ENCODE measurements around the gene TRIM34. TPM values are rescaled to one million over a fixed set of nuclear protein-coding genes. Genes with fewer than 3 reads are reported as not detected.
A peak's percentile ranks its signal among the peaks of the same experiment; 100 is the strongest.

TRIM34 gene
- total RNA-seq, 4 donors from 2014 or later: 5.0 to 8.4 (median 7.2) TPM

DNA sequence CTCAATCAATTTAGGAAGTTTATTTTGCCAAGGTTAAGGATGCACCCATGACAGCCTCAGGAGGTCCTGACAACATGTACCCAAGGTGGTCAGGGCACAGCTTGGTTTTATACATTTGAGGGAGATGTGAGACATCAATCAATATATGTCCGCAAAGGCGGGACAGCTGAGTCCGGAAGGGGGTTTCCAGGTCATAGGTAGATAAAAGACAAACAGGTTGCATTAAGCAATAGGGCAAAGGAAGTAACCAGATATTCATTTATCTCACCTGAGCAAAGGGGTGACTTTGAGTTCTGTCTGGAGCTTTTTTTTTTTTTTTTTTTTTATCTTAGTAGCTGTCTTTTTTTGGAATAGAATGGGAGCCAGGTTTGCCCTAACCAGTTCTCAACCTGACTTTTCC, 2.0 kb upstream of the TRIM34 start:
- Histone ChIP-seq H3K36me3 (no peaks in the 10 kb centered on the region), H3K27me3 (no peaks in the 10 kb centered on the region), H3K4me1 (peaks cover 42% of the 10 kb centered on the region), H3K9me3 (no peaks in the 10 kb centered on the region), H3K4me3 (no peak overlapping the region), H3K27ac (no peak overlapping the region)
- no peak for TF ChIP-seq POLR2AphosphoS5 (IDR thresholded peaks at IDR 0.05)
- no peak for TF ChIP-seq EP300 (IDR thresholded peaks at IDR 0.05)
- TF ChIP-seq POLR2A (IDR thresholded peaks at IDR 0.05): no peak
- TF ChIP-seq, protein P1, sequence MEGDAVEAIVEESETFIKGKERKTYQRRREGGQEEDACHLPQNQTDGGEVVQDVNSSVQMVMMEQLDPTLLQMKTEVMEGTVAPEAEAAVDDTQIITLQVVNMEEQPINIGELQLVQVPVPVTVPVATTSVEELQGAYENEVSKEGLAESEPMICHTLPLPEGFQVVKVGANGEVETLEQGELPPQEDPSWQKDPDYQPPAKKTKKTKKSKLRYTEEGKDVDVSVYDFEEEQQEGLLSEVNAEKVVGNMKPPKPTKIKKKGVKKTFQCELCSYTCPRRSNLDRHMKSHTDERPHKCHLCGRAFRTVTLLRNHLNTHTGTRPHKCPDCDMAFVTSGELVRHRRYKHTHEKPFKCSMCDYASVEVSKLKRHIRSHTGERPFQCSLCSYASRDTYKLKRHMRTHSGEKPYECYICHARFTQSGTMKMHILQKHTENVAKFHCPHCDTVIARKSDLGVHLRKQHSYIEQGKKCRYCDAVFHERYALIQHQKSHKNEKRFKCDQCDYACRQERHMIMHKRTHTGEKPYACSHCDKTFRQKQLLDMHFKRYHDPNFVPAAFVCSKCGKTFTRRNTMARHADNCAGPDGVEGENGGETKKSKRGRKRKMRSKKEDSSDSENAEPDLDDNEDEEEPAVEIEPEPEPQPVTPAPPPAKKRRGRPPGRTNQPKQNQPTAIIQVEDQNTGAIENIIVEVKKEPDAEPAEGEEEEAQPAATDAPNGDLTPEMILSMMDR (IDR thresholded peaks at IDR 0.05): no peak
- 95% methylated on average over 3 of the region's 3 CpGs for WGBS
- DNase-seq (ENCODE audit: low spot score in 2 of 2): no peak

DNA sequence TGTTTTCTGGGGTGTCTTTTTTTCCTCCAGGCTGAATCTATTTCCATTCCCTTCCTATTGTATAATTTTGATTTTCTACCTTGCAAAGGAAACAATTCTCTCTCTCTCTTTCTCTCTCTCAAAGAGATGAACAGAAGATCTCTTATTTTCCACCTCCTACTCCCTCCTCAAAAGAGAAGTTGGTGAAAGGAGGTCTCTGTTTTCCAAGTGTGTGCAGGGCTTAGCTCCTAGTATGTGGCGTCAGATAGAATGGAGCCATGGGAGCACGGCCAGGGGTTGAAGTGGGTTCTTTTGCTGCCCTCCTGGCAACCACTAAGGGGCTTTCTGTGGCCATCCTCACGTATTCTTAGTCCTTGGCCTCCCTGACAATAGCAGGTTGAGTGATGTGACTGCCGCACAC, 480 bp downstream of the TRIM34 start:
- Histone ChIP-seq H3K9me3 (no peaks in the 10 kb centered on the region), H3K27me3 (no peaks in the 10 kb centered on the region), H3K4me3 (peak overlapping the region; percentile 61), H3K27ac (peak overlapping the region; percentile 75), H3K36me3 (no peaks in the 10 kb centered on the region), H3K4me1 (peaks cover 39% of the 10 kb centered on the region)
- TF ChIP-seq POLR2A (IDR thresholded peaks at IDR 0.05) (no peak), POLR2AphosphoS5 (IDR thresholded peaks at IDR 0.05) (no peak), EP300 (IDR thresholded peaks at IDR 0.05) (no peak)
- TF ChIP-seq, protein P1 (IDR thresholded peaks at IDR 0.05): no peak
- DNase-seq (ENCODE audit: low spot score in 2 of 2): no peak
- WGBS: 7% methylated on average over 4 of the region's 4 CpGs

DNA sequence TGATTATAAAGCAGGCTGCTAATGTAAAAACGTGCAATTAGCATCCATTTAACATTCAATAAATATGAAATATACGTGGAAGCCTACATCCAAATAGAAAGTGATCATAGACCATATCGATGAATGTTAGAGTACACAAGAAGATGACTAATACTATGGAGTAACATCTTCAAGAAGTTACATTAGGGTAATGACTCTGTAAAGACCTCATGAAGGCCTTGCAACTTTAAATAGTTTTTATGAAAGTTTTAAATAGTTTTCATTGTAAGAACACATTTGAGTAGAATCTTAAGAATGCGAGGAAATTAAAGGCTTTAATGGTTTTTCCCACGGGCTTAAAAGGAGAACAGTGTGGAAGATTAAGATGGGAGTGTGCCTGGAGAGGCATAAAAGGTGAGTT, 1.4 kb downstream of the TRIM34 start:
- H3K27me3 ChIP-seq: no peaks in the 10 kb centered on the region
- H3K27ac ChIP-seq: no peak overlapping the region
- H3K4me1 ChIP-seq: peaks cover 30% of the 10 kb centered on the region
- 77% methylated on average over 5 of the region's 5 CpGs for WGBS
- H3K4me3 ChIP-seq: no peak overlapping the region
- TF ChIP-seq, protein P1 (IDR thresholded peaks at IDR 0.05): no peak
- TF ChIP-seq POLR2AphosphoS5 (IDR thresholded peaks at IDR 0.05) (no peak), EP300 (IDR thresholded peaks at IDR 0.05) (no peak), POLR2A (IDR thresholded peaks at IDR 0.05) (no peak)
- DNase-seq (ENCODE audit: low spot score in 2 of 2): no peak
- H3K36me3 ChIP-seq: no peaks in the 10 kb centered on the region
- H3K9me3 ChIP-seq: no peaks in the 10 kb centered on the region

DNA sequence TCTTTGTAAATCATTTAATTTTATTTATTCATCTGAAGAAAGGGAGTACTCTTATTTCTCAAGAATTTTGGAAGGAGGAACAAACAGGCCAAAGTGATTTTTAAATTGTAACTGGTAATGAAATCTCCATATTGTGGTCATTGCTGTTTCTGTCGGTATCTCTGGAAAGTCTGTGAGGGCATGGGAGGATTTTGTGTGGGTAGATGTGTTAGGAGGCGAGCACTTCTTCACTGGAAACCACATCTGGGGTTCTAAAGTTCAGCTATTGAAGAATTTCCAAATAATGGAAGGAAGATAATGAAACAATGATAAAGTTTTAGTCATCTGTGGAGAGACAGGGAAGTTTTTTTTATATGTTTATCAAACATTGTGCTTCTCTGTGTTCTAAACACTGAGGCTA, 6.6 kb downstream of the TRIM34 start:
- H3K4me3 ChIP-seq: no peak overlapping the region
- TF ChIP-seq POLR2AphosphoS5 (IDR thresholded peaks at IDR 0.05) (no peak), POLR2A (IDR thresholded peaks at IDR 0.05) (no peak), EP300 (IDR thresholded peaks at IDR 0.05) (no peak)
- TF ChIP-seq, protein P1 (IDR thresholded peaks at IDR 0.05): no peak
- no peak for DNase-seq (ENCODE audit: low spot score in 2 of 2)
- H3K27ac ChIP-seq: no peak overlapping the region
- H3K4me1 ChIP-seq: no peaks in the 10 kb centered on the region
- H3K9me3 ChIP-seq: no peaks in the 10 kb centered on the region
- WGBS: 82% methylated on average over 2 of the region's 2 CpGs
- H3K36me3 ChIP-seq: peaks cover 16% of the 10 kb centered on the region
- H3K27me3 ChIP-seq: no peaks in the 10 kb centered on the region

DNA sequence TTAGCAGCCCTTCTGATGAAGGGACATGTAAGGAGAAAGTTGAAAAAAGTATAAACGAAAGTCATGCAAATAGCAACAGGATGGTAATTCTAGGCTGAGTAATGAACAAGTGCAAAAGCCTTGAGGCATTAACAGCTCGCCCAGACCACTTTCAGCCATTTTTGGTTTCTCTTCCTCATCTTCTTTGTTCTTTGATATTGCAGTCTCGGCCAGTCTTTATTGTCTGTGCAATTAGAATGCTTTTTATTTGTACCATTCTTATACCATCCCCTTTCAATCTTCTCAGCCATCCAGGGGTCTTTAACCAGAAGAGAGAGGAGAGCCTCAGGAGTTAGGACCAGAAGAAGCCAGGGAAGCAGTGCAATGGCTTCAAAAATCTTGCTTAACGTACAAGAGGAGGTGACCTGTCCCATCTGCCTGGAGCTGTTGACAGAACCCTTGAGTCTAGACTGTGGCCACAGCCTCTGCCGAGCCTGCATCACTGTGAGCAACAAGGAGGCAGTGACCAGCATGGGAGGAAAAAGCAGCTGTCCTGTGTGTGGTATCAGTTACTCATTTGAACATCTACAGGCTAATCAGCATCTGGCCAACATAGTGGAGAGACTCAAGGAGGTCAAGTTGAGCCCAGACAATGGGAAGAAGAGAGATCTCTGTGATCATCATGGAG, 7.3 kb downstream of the TRIM34 start:
- WGBS: 87% methylated on average over 5 of the region's 5 CpGs
- no peak for DNase-seq (ENCODE audit: low spot score in 2 of 2)
- TF ChIP-seq POLR2A (IDR thresholded peaks at IDR 0.05): no peak
- TF ChIP-seq, protein P1 (IDR thresholded peaks at IDR 0.05): no peak
- TF ChIP-seq EP300 (IDR thresholded peaks at IDR 0.05): no peak
- no peak for TF ChIP-seq POLR2AphosphoS5 (IDR thresholded peaks at IDR 0.05)
- Histone ChIP-seq H3K9me3 (no peaks in the 10 kb centered on the region), H3K4me3 (no peak overlapping the region), H3K27me3 (no peaks in the 10 kb centered on the region), H3K36me3 (peaks cover 19% of the 10 kb centered on the region), H3K4me1 (no peaks in the 10 kb centered on the region), H3K27ac (no peak overlapping the region)
